HG03342 (cell line): ENCODE measurements around the gene LINC01488.

Experiments
- ATAC-seq: cut with Tn5 transposase; IDR thresholded peaks from one replicate; pipeline ENCODE4 v1.9.1; 2021; ENCODE audit warnings: mild to moderate bottlenecking, moderate library complexity; ENCODE audit not compliant: unreplicated experiment

Gene LINC01488

GRCh38 chr11:69504127-69504526 lies 22.7 kb downstream of the LINC01488 start:
- ATAC-seq: no peak

- ATAC-seq: no peak
Measured at GRCh38 chr11:69504576-69505335, 23.3 kb downstream of the LINC01488 start.

GRCh38 chr11:69508974-69509373 lies 27.5 kb downstream of the LINC01488 start:
- no peak for ATAC-seq

- no peak for ATAC-seq
Measured at GRCh38 chr11:69509381-69509780, 27.9 kb downstream of the LINC01488 start.

GRCh38 chr11:69509846-69510390 lies 28.5 kb downstream of the LINC01488 start:
- ATAC-seq: no peak

GRCh38 chr11:69510471-69511357 lies 29.3 kb downstream of the LINC01488 start:
- no peak for ATAC-seq

GRCh38 chr11:69511358-69512055 lies 30.0 kb downstream of the LINC01488 start:
- no peak for ATAC-seq

GRCh38 chr11:69512136-69512535 lies 30.7 kb downstream of the LINC01488 start:
- no peak for ATAC-seq

- ATAC-seq: no peak
Measured at GRCh38 chr11:69512790-69513189, 31.3 kb downstream of the LINC01488 start.

GRCh38 chr11:69513196-69513595 lies 31.7 kb downstream of the LINC01488 start:
- ATAC-seq: no peak

GRCh38 chr11:69513663-69514224 lies 32.3 kb downstream of the LINC01488 start:
- no peak for ATAC-seq

- ATAC-seq: no peak
Measured at GRCh38 chr11:69514771-69515170, 33.3 kb downstream of the LINC01488 start.

- ATAC-seq: no peak
Measured at GRCh38 chr11:69515271-69516245, 34.1 kb downstream of the LINC01488 start.

GRCh38 chr11:69516526-69516925 lies 35.1 kb downstream of the LINC01488 start:
- no peak for ATAC-seq

- ATAC-seq: no peak
Measured at GRCh38 chr11:69518081-69518950, 36.9 kb downstream of the LINC01488 start.

- no peak for ATAC-seq
Measured at GRCh38 chr11:69520186-69520916, 38.9 kb downstream of the LINC01488 start.

GRCh38 chr11:69521457-69521856 lies 40.0 kb downstream of the LINC01488 start:
- no peak for ATAC-seq

GRCh38 chr11:69523453-69523852 lies 42.0 kb downstream of the LINC01488 start:
- ATAC-seq: no peak
